H9 (cell line): Measurements from ENCODE around the gene ATG2A. TPM values are rescaled to one million over a fixed set of nuclear protein-coding genes. Genes with fewer than 3 reads are reported as not detected.
"Not testable (repeated sequence)": the region's sequence is repeated elsewhere in the genome, so short reads cannot be mapped to it uniquely, and the experiment has no call there.

Experiments used
- DNase-seq: peaks from one replicate; pipeline ENCODE4 v3.0.0-alpha.2; 2017
- H2AFZ ChIP-seq: one replicate; pipeline ENCODE4 v1.6.1; 2013; ENCODE audit warnings: mild to moderate bottlenecking, low read length, control low read depth, moderate library complexity
- H2AK5ac ChIP-seq: 2 replicates; pipeline ENCODE4 v1.6.1; 2013; ENCODE audit warnings: low read length, control low read depth, mixed read lengths; ENCODE audit not compliant: insufficient read length
- H2BK120ac ChIP-seq: one replicate; pipeline ENCODE4 v1.6.1; 2013; ENCODE audit warnings: low read depth, mild to moderate bottlenecking, low read length, control low read depth, inconsistent platforms; ENCODE audit not compliant: poor library complexity, severe bottlenecking
- H2BK12ac ChIP-seq: 2 replicates; pipeline ENCODE4 v1.6.1; 2013; ENCODE audit warnings: low read length, control low read depth, mixed read lengths, low read depth; ENCODE audit not compliant: insufficient read length
- H2BK15ac ChIP-seq: 2 replicates; pipeline ENCODE4 v1.6.1; 2013; ENCODE audit warnings: low read depth, low read length, control low read depth
- H2BK20ac ChIP-seq: one replicate; pipeline ENCODE4 v1.6.1; 2013; ENCODE audit warnings: low read depth, mild to moderate bottlenecking, low read length, control low read depth, inconsistent platforms; ENCODE audit not compliant: poor library complexity, severe bottlenecking
- H2BK5ac ChIP-seq: 2 replicates; pipeline ENCODE4 v1.6.1; 2013; ENCODE audit warnings: low read length, control low read depth, mixed read lengths; ENCODE audit not compliant: insufficient read length
- H3K14ac ChIP-seq: 2 replicates; pipeline ENCODE4 v1.6.1; 2013; ENCODE audit warnings: low read length, control low read depth; ENCODE audit not compliant: insufficient read depth
- H3K18ac ChIP-seq: 2 replicates; pipeline ENCODE4 v1.6.1; 2013; ENCODE audit warnings: low read depth, mild to moderate bottlenecking, mixed read lengths, low read length, control low read depth; ENCODE audit not compliant: insufficient read length
- H3K23ac ChIP-seq: 2 replicates; pipeline ENCODE4 v1.6.1; 2013; ENCODE audit warnings: low read length, control low read depth, mixed read lengths, low read depth; ENCODE audit not compliant: insufficient read length
- H3K23me2 ChIP-seq: 2 replicates; pipeline ENCODE4 v1.6.1; 2013; ENCODE audit warnings: low read depth, mild to moderate bottlenecking, mixed read lengths, low read length, control low read depth; ENCODE audit not compliant: insufficient read length, poor library complexity, severe bottlenecking
- H3K27ac ChIP-seq: 2 replicates; pipeline ENCODE4 v1.5.1; 2013; ENCODE audit warnings: low read length, control low read depth, mixed read lengths, low read depth; ENCODE audit not compliant: insufficient read length
- H3K27me3 ChIP-seq: 2 replicates; pipeline ENCODE4 v1.6.1; 2013; ENCODE audit warnings: low read length, control low read depth, inconsistent platforms; ENCODE audit not compliant: insufficient read depth
- H3K4ac ChIP-seq: 2 replicates; pipeline ENCODE4 v1.6.1; 2013; ENCODE audit warnings: low read depth, mild to moderate bottlenecking, control low read depth, inconsistent platforms, low read length, moderate library complexity
- H3K4me1 ChIP-seq: 2 replicates; pipeline ENCODE4 v1.6.1; 2013; ENCODE audit warnings: low read length, control low read depth, inconsistent platforms; ENCODE audit not compliant: insufficient read depth
- H3K4me2 ChIP-seq: 2 replicates; pipeline ENCODE4 v1.6.1; 2013; ENCODE audit warnings: low read length, control low read depth, mixed read lengths; ENCODE audit not compliant: insufficient read length, insufficient read depth
- H3K56ac ChIP-seq: 2 replicates; pipeline ENCODE4 v1.6.1; 2013; ENCODE audit warnings: low read depth, mild to moderate bottlenecking, mixed read lengths, low read length, control low read depth; ENCODE audit not compliant: insufficient read length
- H3K79me1 ChIP-seq: 2 replicates; pipeline ENCODE4 v1.6.1; 2013; ENCODE audit warnings: low read depth, mild to moderate bottlenecking, moderate library complexity, low read length, control low read depth, inconsistent platforms; ENCODE audit not compliant: insufficient read depth, poor library complexity, severe bottlenecking
- H3K79me2 ChIP-seq: 2 replicates; pipeline ENCODE4 v1.6.1; 2013; ENCODE audit warnings: low read length, control low read depth, inconsistent platforms; ENCODE audit not compliant: insufficient read depth
- H3K9ac ChIP-seq: 2 replicates; pipeline ENCODE4 v1.6.1; 2013; ENCODE audit warnings: low read length, control low read depth, mixed read lengths; ENCODE audit not compliant: insufficient read length; ENCODE audit errors: extremely low read depth
- H3K9me3 ChIP-seq: one replicate; pipeline ENCODE4 v1.6.1; 2013; ENCODE audit warnings: low read depth, low read length, inconsistent platforms; ENCODE audit not compliant: control insufficient read depth
- H3T11ph ChIP-seq: one replicate; pipeline ENCODE4 v1.6.1; 2013; ENCODE audit warnings: mild to moderate bottlenecking, low read length, control low read depth, inconsistent platforms
- H4K20me1 ChIP-seq: one replicate; pipeline ENCODE4 v1.6.1; 2013; ENCODE audit not compliant: control insufficient read depth, insufficient read length, insufficient read depth
- H4K5ac ChIP-seq: 2 replicates; pipeline ENCODE4 v1.6.1; 2013; ENCODE audit warnings: low read depth, mild to moderate bottlenecking, mixed read lengths, low read length, control low read depth; ENCODE audit not compliant: insufficient read length
- H4K8ac ChIP-seq: replicated peaks from 2 replicates; pipeline ENCODE4 v1.6.1; 2013; ENCODE audit warnings: low read length, control low read depth, mixed read lengths, low read depth; ENCODE audit not compliant: insufficient read length
- H4K91ac ChIP-seq: 2 replicates; pipeline ENCODE4 v1.6.1; 2013; ENCODE audit warnings: low read depth, mild to moderate bottlenecking, moderate library complexity, mixed read lengths, low read length, control low read depth; ENCODE audit not compliant: insufficient read length
- H3K27ac Mint-ChIP-seq, 3 experiments: 2 replicates in 2 of 3; 3 replicates in 1 of 3; pipeline ENCODE4 v1.8.0; 2020 to 2021; ENCODE audit warnings: mixed read lengths in 3 of 3, mild to moderate bottlenecking in 1 of 3, moderate library complexity in 1 of 3
- H3K27me3 Mint-ChIP-seq: 2 replicates; pipeline ENCODE4 v1.8.0; 2021; ENCODE audit warnings: low read depth, mild to moderate bottlenecking, moderate library complexity, mixed read lengths
- H3K36me3 Mint-ChIP-seq, 3 experiments: 2 replicates in 2 of 3; 3 replicates in 1 of 3; pipeline ENCODE4 v1.8.0; 2020 to 2021; ENCODE audit warnings: low read depth in 3 of 3, mixed read lengths in 3 of 3; ENCODE audit not compliant: insufficient read depth in 1 of 3
- H3K4me1 Mint-ChIP-seq, 2 experiments: 2 replicates each; pipeline ENCODE4 v1.8.0; 2020; ENCODE audit warnings: mixed read lengths in 2 of 2
- H3K4me3 Mint-ChIP-seq, 2 experiments: 2 replicates in 1 of 2; 3 replicates in 1 of 2; pipeline ENCODE4 v1.8.0; 2020 to 2021; ENCODE audit warnings: mild to moderate bottlenecking in 2 of 2, mixed read lengths in 2 of 2, moderate library complexity in 1 of 2
- H3K9me3 Mint-ChIP-seq, 2 experiments: 2 replicates in 1 of 2; 3 replicates in 1 of 2; pipeline ENCODE4 v1.8.0; 2020; ENCODE audit warnings: mild to moderate bottlenecking in 2 of 2, mixed read lengths in 2 of 2, moderate library complexity in 1 of 2
- CTCF ChIP-seq: fragments of 200-600 bp; sonication (generic); conservative IDR thresholded peaks from 3 replicates; pipeline ENCODE4 v1.8.0; 2021; ENCODE audit warnings: antibody characterized with exemption, mild to moderate bottlenecking
- WGBS: extraction: QIAGEN DNeasy Blood & Tissue Kit; methylation state at CpG from one replicate; pipeline ENCODE4 v1.1.7; 2013; ENCODE audit warnings: missing lambda C conversion rate, low lambda C conversion rate, mixed read lengths; ENCODE audit not compliant: insufficient read length; ENCODE audit errors: extremely low coverage; 5-methylcytosine and 5-hydroxymethylcytosine counted together
- total RNA-seq: library from RNA; stranded (reverse); gene quantifications from 2 replicates; pipeline ENCODE4 v1.2.1, GENCODE V29; 2021

The ATG2A gene
- total RNA-seq, 1 experiment from 2014 or later = 21.3 TPM

- Histone ChIP-seq H3K56ac (no peak overlapping the region), H3K27me3 (no peaks in the 10 kb centered on the region), H2BK5ac (no peak overlapping the region), H4K5ac (no peak overlapping the region), H3K18ac (no peak overlapping the region), H2AK5ac (no peak overlapping the region), H3K79me1 (no peaks in the 10 kb centered on the region), H2BK20ac (no peak overlapping the region), H4K20me1 (no peaks in the 10 kb centered on the region), H4K91ac (no peak overlapping the region), H3K4me2 (no peak overlapping the region), H3K79me2 (no peaks in the 10 kb centered on the region), H3T11ph (no peak overlapping the region), H2BK12ac (no peak overlapping the region), H3K23me2 (peaks cover 6% of the 10 kb centered on the region), H3K4me1 (no peaks in the 10 kb centered on the region), H2AFZ (no peak overlapping the region), H2BK15ac (no peak overlapping the region), H3K23ac (no peak overlapping the region), H3K27ac (no peak overlapping the region), H3K4ac (no peak overlapping the region), H2BK120ac (no peak overlapping the region), H3K14ac (no peak overlapping the region), H3K9ac (no peak overlapping the region), H4K8ac (no peak overlapping the region), H3K9me3 (no peaks in the 10 kb centered on the region)
- Mint-ChIP-seq H3K4me3 (peak overlapping the region in 1 of 2 experiments; percentile 70; a peak in 3 of 5 replicates), H3K36me3 (no peaks in the 10 kb centered on the region), H3K9me3 (no peaks in the 10 kb centered on the region; a peak in 2 of 5 replicates), H3K27ac (peak overlapping the region; percentile 48 to 81 (median 63); a peak in 3 of 7 replicates), H3K4me1 (peaks cover 36 to 41% of the 10 kb centered on the region in 2 experiments), H3K27me3 (peaks cover 2% of the 10 kb centered on the region)
- peak; percentile 99 for TF ChIP-seq CTCF
- peak; percentile 96 for DNase-seq
- no CpG with 5 or more reads among the region's 13 CpGs for WGBS
Observed at GRCh38 chr11:64846998-64847666, 69.9 kb downstream of the ATG2A start.

GRCh38 chr11:64845776-64846129, 71.3 kb downstream of the ATG2A start:
- not testable (repeated sequence) for DNase-seq, H3K14ac ChIP-seq, H2BK120ac ChIP-seq, H3K27me3 ChIP-seq, H2BK12ac ChIP-seq, H3K9me3 ChIP-seq, H3T11ph ChIP-seq, H3K4ac ChIP-seq, H3K79me1 ChIP-seq, H3K56ac ChIP-seq, H3K9me3 Mint-ChIP-seq, H3K79me2 ChIP-seq, H4K5ac ChIP-seq, H2BK20ac ChIP-seq, H4K8ac ChIP-seq, H4K20me1 ChIP-seq, H3K23me2 ChIP-seq, H3K27ac ChIP-seq, H3K23ac ChIP-seq, H3K18ac ChIP-seq, H2BK15ac ChIP-seq, H3K9ac ChIP-seq, H4K91ac ChIP-seq, H2AK5ac ChIP-seq, H3K36me3 Mint-ChIP-seq, H3K4me2 ChIP-seq, H2BK5ac ChIP-seq, H2AFZ ChIP-seq, H3K4me1 ChIP-seq, H3K27me3 Mint-ChIP-seq
- peaks cover 30 to 43% of the 10 kb centered on the region in 2 experiments for H3K4me1 Mint-ChIP-seq
- no CpG with 5 or more reads among the region's 8 CpGs for WGBS
- H3K27ac Mint-ChIP-seq = peak overlapping the region in 1 of 3 experiments; percentile 61; a peak in 1 of 7 replicates
- H3K4me3 Mint-ChIP-seq = peak overlapping the region; percentile 78 to 80; a peak in 3 of 5 replicates
